Measurements from ENCODE around the gene ANK3. TPM values are rescaled to one million over a fixed set of nuclear protein-coding genes. Genes with fewer than 3 reads are reported as not detected.

ANK3 gene
- total RNA-seq, 4 donors from 2014 or later = 86.3 to 224 (median 139) TPM

GRCh38 chr10:60114765-60115586 is 274.7 kb downstream of the ANK3 start:
- peaks cover 0 to 7% (median 0%) of the 10 kb centered on the region in 4 donors for H3K4me1 ChIP-seq
- peaks cover 0 to 9% (median 0%) of the 10 kb centered on the region in 3 donors for H3K36me3 ChIP-seq
- peak in 1 of 2 donors; percentile 11 for DNase-seq (ENCODE audit: low spot score in 2 of 2)
- no peak overlapping the region for H3K4me3 ChIP-seq
- peaks cover 0 to 3% (median 0%) of the 10 kb centered on the region in 4 donors for H3K9me3 ChIP-seq
- 60 to 72% methylated on average over 6 of the region's 6 CpGs for WGBS, 2 donors
- H3K27ac ChIP-seq = peak overlapping the region in 1 of 4 donors; percentile 13
- peak; percentile 25 to 53 (median 45) for TF ChIP-seq CTCF (IDR thresholded peaks at IDR 0.05)
- no peak for TF ChIP-seq POLR2A (IDR thresholded peaks at IDR 0.05)
- H3K27me3 ChIP-seq = no peaks in the 10 kb centered on the region

GRCh38 chr10:60110739-60111138 is 278.9 kb downstream of the ANK3 start:
- no peak for DNase-seq (ENCODE audit: low spot score in 2 of 2)
- peaks cover 0 to 11% (median 0%) of the 10 kb centered on the region in 3 donors for H3K36me3 ChIP-seq
- H3K4me1 ChIP-seq = peaks cover 0 to 10% (median 0%) of the 10 kb centered on the region in 4 donors
- 82 to 88% methylated on average over 6 of the region's 6 CpGs for WGBS, 2 donors
- no peaks in the 10 kb centered on the region for H3K27me3 ChIP-seq
- H3K4me3 ChIP-seq = no peak overlapping the region
- no peak overlapping the region for H3K27ac ChIP-seq
- TF ChIP-seq CTCF (IDR thresholded peaks at IDR 0.05) = no peak
- TF ChIP-seq EP300 (IDR thresholded peaks at IDR 0.05) = no peak
- TF ChIP-seq POLR2A (IDR thresholded peaks at IDR 0.05) = no peak
- no peaks in the 10 kb centered on the region for H3K9me3 ChIP-seq

GRCh38 chr10:60107308-60107976 is 282.2 kb downstream of the ANK3 start:
- Histone ChIP-seq H3K9me3 (no peaks in the 10 kb centered on the region), H3K4me3 (no peak overlapping the region), H3K36me3 (peaks cover 0 to 11% (median 0%) of the 10 kb centered on the region in 3 donors), H3K4me1 (peaks cover 0 to 11% (median 4%) of the 10 kb centered on the region in 4 donors), H3K27me3 (no peaks in the 10 kb centered on the region), H3K27ac (no peak overlapping the region)
- TF ChIP-seq EP300 (IDR thresholded peaks at IDR 0.05) (no peak), POLR2A (IDR thresholded peaks at IDR 0.05) (no peak), CTCF (IDR thresholded peaks at IDR 0.05) (no peak)
- 89 to 95% methylated on average over 5 of the region's 5 CpGs for WGBS, 2 donors
- DNase-seq (ENCODE audit: low spot score in 2 of 2) = no peak

GRCh38 chr10:60105295-60105695 is 284.4 kb downstream of the ANK3 start:
- Histone ChIP-seq H3K9me3 (no peaks in the 10 kb centered on the region), H3K27ac (peak overlapping the region in 2 of 4 donors; percentile 35 to 58), H3K4me3 (no peak overlapping the region)

More at GRCh38 chr10:60105295-60105695, 284.4 kb downstream of the ANK3 start:
- H3K4me1 ChIP-seq = peaks cover 0 to 22% (median 4%) of the 10 kb centered on the region in 4 donors
- no peak for DNase-seq (ENCODE audit: low spot score in 2 of 2)
- no peaks in the 10 kb centered on the region for H3K27me3 ChIP-seq
- H3K36me3 ChIP-seq = peaks cover 0 to 11% (median 0%) of the 10 kb centered on the region in 3 donors
- TF ChIP-seq EP300 (IDR thresholded peaks at IDR 0.05) (no peak), CTCF (IDR thresholded peaks at IDR 0.05) (no peak), POLR2A (IDR thresholded peaks at IDR 0.05) (no peak)

Measured in tibial nerve (tissue), 4 donors.